ENCODE measurements around the gene MROH7.

DNA sequence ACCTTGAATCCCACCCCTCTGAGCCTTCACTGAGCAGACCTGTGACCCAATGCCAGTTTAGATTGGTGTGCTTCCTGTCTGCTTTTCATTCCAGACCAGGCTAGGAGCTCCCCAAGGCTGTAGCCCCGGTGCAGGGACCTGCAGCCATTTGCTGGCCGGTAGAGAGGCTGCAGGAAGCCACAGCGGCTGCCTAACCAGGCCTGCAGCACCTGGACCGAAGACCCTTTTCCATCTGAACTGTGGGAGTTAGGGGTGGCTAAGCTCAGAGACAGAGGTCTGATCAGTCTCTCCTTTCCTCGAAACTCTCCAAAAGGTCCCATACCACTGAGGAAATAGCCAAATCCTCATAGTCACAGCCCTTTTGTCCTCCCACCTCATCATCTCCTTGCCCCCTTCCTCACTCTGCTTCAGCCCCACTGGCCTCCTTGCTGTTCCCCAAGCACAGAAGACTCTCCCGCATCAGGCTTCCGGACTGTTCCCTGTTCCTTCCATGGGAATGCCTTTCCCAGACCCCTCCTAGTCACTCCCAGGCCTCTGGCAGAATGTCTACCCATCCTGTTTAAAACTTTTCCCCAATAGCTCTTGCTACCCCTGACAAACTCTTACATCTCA, 73.4 kb downstream of the MROH7 start:
- TF ChIP-seq, protein P1, sequence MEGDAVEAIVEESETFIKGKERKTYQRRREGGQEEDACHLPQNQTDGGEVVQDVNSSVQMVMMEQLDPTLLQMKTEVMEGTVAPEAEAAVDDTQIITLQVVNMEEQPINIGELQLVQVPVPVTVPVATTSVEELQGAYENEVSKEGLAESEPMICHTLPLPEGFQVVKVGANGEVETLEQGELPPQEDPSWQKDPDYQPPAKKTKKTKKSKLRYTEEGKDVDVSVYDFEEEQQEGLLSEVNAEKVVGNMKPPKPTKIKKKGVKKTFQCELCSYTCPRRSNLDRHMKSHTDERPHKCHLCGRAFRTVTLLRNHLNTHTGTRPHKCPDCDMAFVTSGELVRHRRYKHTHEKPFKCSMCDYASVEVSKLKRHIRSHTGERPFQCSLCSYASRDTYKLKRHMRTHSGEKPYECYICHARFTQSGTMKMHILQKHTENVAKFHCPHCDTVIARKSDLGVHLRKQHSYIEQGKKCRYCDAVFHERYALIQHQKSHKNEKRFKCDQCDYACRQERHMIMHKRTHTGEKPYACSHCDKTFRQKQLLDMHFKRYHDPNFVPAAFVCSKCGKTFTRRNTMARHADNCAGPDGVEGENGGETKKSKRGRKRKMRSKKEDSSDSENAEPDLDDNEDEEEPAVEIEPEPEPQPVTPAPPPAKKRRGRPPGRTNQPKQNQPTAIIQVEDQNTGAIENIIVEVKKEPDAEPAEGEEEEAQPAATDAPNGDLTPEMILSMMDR (conservative IDR thresholded peaks at IDR 0.05; ENCODE audit: low read depth, low read length), result no peak
- TF ChIP-seq EZH2 (IDR thresholded peaks at IDR 0.05; ENCODE audit: borderline replicate concordance, low read depth, low read length, poor library complexity, severe bottlenecking), result no peak

Data from A673 (cell line).